Right renal pelvis (tissue), 4 donors: ENCODE results near the gene SPINK5. TPM values are rescaled to one million over a fixed set of nuclear protein-coding genes. Genes with fewer than 3 reads are reported as not detected.

Source experiments
- DNase-seq, 4 donors: peaks; one replicate each; pipeline ENCODE4 v3.0.0-alpha.2; 2013; ENCODE audit warnings: low read depth in 4 of 4, low spot score in 3 of 4, missing footprints in 1 of 4
- polyA plus RNA-seq, 4 donors: library from polyadenylated mRNA; unstranded; fragments of 120-200 nt; gene quantifications; one replicate each; pipeline ENCODE4 v1.2.1, GENCODE V29; 2013; ENCODE audit not compliant: insufficient read length in 4 of 4

SPINK5 gene
- polyA plus RNA-seq, 4 donors: 0.29 to 0.63 (median 0.38) TPM

GRCh38 chr5:148166550-148167283 is 102.9 kb downstream of the SPINK5 start:
- no peak for DNase-seq

- DNase-seq: no peak
Observed at GRCh38 chr5:148168246-148168645, 104.5 kb downstream of the SPINK5 start, which contains the start of gene SPINK14. SPINK14 (plus strand) TSS chr5:148168546; CDS start chr5:148169733, 1,187 bp downstream.

- DNase-seq: no peak
Observed at GRCh38 chr5:148172377-148172776, 108.6 kb downstream of the SPINK5 start.

GRCh38 chr5:148176480-148176879 is 112.7 kb downstream of the SPINK5 start:
- DNase-seq: no peak

- DNase-seq: no peak
Observed at GRCh38 chr5:148177207-148177606, 113.4 kb downstream of the SPINK5 start.

- peak in 2 of 4 donors; percentile 4 to 20 for DNase-seq
Observed at GRCh38 chr5:148179234-148179824, 115.5 kb downstream of the SPINK5 start.

GRCh38 chr5:148186248-148187003 is 122.6 kb downstream of the SPINK5 start:
- DNase-seq: no peak

Other genes with a start within 250 kb of the SPINK5 start
- 100 to 1,000 TPM in 1 of 4 donors, 10 to 100 TPM in 2, 1 to 10 TPM in 1; 9.0 to 108 (median 50.4) TPM for gene SPINK1, start 232.3 kb upstream of the SPINK5 start, polyA plus RNA-seq
- 1 to 10 TPM in 1 of 4 donors, under 1 TPM in 1, not detected in 2; 0.97 to 2.2 TPM for gene SCGB3A2, start 185.3 kb upstream of the SPINK5 start, polyA plus RNA-seq
- gene C5orf46, start 157.4 kb upstream of the SPINK5 start, polyA plus RNA-seq: not detected
- not detected for gene SPINK14, start 104.6 kb downstream of the SPINK5 start, polyA plus RNA-seq
- not detected for gene SPINK6, start 139.1 kb downstream of the SPINK5 start, polyA plus RNA-seq
- under 1 TPM in 1 of 4 donors, not detected in 3; 0.12 TPM for gene MARCOL, start 174.5 kb downstream of the SPINK5 start, polyA plus RNA-seq
- gene SPINK13, start 204.8 kb downstream of the SPINK5 start, polyA plus RNA-seq: under 1 TPM in 2 of 4 donors, not detected in 2; 0.31 to 0.58 TPM
- gene SPINK7, start 248.4 kb downstream of the SPINK5 start, polyA plus RNA-seq: under 1 TPM in 3 of 4 donors, not detected in 1; 0.14 to 0.25 (median 0.19) TPM